ENCODE measurements around the gene TRIM50.

Gene TRIM50

DNA sequence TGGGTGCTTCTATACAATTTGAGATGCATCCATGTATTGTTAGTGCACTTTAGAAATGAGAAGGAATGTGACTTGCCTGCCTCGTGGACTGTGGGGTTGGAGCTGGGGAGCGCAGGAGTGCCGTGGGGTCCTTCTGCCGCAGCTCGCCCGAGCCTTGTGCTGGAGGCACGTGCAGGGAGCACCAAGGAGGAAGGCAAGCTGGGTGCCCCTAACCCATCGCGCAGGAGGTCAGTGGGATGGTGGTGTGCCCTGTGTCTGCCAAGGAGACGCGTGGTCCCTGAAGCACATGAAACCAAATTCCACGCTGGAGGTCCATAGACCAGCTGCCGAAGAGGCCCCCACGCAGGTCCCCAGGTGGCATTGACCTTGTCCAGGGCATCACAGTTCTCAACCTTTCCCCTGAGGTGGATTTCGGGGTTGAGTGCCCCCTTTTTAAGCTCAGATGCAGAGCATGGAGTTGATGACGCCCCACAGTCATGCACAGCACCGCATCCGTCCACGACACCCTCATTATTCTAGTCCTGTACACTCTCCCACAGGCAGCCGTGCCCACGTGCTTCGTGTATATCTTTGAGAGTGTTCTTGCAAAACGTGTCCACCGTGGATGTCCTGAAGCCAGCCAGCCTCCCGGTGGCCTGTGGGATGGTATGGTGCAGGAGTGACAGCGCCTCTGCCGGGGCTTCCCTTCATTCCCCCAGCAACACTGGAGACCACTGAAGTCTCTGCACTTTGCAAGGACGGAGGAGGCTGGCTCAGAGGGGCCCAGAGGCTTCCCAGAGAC, 35.5 kb upstream of the TRIM50 start:
- TF ChIP-seq TCF12 (IDR thresholded peaks at IDR 0.05; ENCODE audit: low read depth) (no peak), TAF1 (IDR thresholded peaks at IDR 0.05; ENCODE audit: low read depth) (no peak), CEBPB (IDR thresholded peaks at IDR 0.05) (no peak), EGR1 (IDR thresholded peaks at IDR 0.05) (no peak), RAD21 (IDR thresholded peaks at IDR 0.05; ENCODE audit: low read depth) (no peak), YY1 (IDR thresholded peaks at IDR 0.05; ENCODE audit: low read depth) (no peak), CREB1 (IDR thresholded peaks at IDR 0.05; ENCODE audit: low read depth) (no peak)
- TF ChIP-seq, protein P1, sequence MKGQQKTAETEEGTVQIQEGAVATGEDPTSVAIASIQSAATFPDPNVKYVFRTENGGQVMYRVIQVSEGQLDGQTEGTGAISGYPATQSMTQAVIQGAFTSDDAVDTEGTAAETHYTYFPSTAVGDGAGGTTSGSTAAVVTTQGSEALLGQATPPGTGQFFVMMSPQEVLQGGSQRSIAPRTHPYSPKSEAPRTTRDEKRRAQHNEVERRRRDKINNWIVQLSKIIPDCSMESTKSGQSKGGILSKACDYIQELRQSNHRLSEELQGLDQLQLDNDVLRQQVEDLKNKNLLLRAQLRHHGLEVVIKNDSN (IDR thresholded peaks at IDR 0.05) = no peak

DNA sequence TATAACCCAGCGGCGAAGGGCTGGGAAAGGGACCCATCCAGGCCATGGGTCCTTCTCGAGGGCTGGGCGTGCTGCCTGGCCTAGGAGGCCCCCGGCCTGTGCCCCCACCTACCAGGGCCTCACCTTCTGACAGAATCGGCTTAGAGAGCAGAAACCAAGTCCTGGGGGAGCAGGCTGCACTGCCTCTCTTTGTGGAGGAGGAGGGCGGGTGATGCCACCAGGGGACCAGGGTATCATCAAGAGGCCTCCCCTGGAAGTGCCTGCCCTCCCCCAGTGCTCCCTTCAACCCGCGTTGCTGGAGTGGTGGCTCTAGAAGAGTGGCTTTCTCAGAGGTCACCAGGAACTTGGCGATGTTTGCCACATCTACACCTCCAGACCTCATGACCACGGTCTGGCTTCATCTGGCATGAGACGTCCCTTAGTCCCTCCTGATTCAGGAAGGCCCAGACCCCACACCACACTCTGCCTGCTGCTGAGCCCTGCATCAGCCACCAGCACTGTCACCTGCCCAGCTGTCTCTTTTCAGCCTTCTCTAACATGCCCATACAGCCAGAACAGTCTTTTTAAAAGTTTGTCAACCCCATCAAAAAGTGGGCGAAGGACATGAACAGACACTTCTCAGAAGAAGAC, 32.0 kb upstream of the TRIM50 start:
- TF ChIP-seq EGR1 (IDR thresholded peaks at IDR 0.05) (no peak), TAF1 (IDR thresholded peaks at IDR 0.05; ENCODE audit: low read depth) (no peak), YY1 (IDR thresholded peaks at IDR 0.05; ENCODE audit: low read depth) (no peak), NFIC (IDR thresholded peaks at IDR 0.05) (no peak), CEBPB (IDR thresholded peaks at IDR 0.05) (no peak), CREB1 (IDR thresholded peaks at IDR 0.05; ENCODE audit: low read depth) (no peak), TCF12 (IDR thresholded peaks at IDR 0.05; ENCODE audit: low read depth) (no peak), ZBTB7A (IDR thresholded peaks at IDR 0.05; ENCODE audit: low read depth) (no peak), EP300 (IDR thresholded peaks at IDR 0.05; ENCODE audit: borderline replicate concordance) (no peak), FOXM1 (IDR thresholded peaks at IDR 0.05; ENCODE audit: borderline replicate concordance, low read depth) (no peak), RAD21 (IDR thresholded peaks at IDR 0.05; ENCODE audit: low read depth) (no peak), TEAD4 (IDR thresholded peaks at IDR 0.05) (no peak)
- TF ChIP-seq, protein P2, sequence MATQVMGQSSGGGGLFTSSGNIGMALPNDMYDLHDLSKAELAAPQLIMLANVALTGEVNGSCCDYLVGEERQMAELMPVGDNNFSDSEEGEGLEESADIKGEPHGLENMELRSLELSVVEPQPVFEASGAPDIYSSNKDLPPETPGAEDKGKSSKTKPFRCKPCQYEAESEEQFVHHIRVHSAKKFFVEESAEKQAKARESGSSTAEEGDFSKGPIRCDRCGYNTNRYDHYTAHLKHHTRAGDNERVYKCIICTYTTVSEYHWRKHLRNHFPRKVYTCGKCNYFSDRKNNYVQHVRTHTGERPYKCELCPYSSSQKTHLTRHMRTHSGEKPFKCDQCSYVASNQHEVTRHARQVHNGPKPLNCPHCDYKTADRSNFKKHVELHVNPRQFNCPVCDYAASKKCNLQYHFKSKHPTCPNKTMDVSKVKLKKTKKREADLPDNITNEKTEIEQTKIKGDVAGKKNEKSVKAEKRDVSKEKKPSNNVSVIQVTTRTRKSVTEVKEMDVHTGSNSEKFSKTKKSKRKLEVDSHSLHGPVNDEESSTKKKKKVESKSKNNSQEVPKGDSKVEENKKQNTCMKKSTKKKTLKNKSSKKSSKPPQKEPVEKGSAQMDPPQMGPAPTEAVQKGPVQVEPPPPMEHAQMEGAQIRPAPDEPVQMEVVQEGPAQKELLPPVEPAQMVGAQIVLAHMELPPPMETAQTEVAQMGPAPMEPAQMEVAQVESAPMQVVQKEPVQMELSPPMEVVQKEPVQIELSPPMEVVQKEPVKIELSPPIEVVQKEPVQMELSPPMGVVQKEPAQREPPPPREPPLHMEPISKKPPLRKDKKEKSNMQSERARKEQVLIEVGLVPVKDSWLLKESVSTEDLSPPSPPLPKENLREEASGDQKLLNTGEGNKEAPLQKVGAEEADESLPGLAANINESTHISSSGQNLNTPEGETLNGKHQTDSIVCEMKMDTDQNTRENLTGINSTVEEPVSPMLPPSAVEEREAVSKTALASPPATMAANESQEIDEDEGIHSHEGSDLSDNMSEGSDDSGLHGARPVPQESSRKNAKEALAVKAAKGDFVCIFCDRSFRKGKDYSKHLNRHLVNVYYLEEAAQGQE (IDR thresholded peaks at IDR 0.05; ENCODE audit: low read depth) = no peak
- TF ChIP-seq, protein P1 (IDR thresholded peaks at IDR 0.05) = no peak
- TF ChIP-seq, protein P3, sequence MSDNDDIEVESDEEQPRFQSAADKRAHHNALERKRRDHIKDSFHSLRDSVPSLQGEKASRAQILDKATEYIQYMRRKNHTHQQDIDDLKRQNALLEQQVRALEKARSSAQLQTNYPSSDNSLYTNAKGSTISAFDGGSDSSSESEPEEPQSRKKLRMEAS (IDR thresholded peaks at IDR 0.05) = no peak

DNA sequence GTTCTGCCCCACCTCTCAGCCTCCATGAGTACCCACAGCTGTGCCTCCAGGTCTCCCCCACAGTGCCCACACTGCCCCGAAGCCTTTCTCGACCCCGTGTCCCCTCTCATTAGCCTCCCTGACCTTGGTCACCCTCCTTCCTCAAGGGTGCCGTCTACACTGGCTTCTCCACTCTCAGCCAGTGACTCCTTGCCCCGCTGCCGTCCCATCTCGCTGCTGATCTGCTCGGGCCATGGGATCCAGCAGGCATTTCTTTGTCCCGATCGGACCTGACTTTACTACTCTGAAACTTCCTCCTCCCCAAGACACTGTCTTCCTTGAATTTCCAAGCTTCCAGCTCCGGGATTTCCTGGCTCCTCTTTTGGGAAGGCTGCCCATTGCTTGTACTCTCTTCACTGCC, 31.4 kb upstream of the TRIM50 start:
- no peak for TF ChIP-seq RAD21 (IDR thresholded peaks at IDR 0.05; ENCODE audit: low read depth)
- no peak for TF ChIP-seq EP300 (IDR thresholded peaks at IDR 0.05; ENCODE audit: borderline replicate concordance)
- TF ChIP-seq FOXM1 (IDR thresholded peaks at IDR 0.05; ENCODE audit: borderline replicate concordance, low read depth) = no peak
- TF ChIP-seq, protein P3 (IDR thresholded peaks at IDR 0.05) = no peak
- TF ChIP-seq CEBPB (IDR thresholded peaks at IDR 0.05) = no peak
- no peak for TF ChIP-seq EGR1 (IDR thresholded peaks at IDR 0.05)
- TF ChIP-seq TAF1 (IDR thresholded peaks at IDR 0.05; ENCODE audit: low read depth) = no peak
- no peak for TF ChIP-seq TEAD4 (IDR thresholded peaks at IDR 0.05)
- TF ChIP-seq YY1 (IDR thresholded peaks at IDR 0.05; ENCODE audit: low read depth) = no peak
- TF ChIP-seq, protein P1 (IDR thresholded peaks at IDR 0.05) = no peak
- TF ChIP-seq ZBTB7A (IDR thresholded peaks at IDR 0.05; ENCODE audit: low read depth) = no peak
- TF ChIP-seq, protein P2 (IDR thresholded peaks at IDR 0.05; ENCODE audit: low read depth) = no peak
- TF ChIP-seq TCF12 (IDR thresholded peaks at IDR 0.05; ENCODE audit: low read depth) = no peak
- TF ChIP-seq NFIC (IDR thresholded peaks at IDR 0.05) = no peak
- TF ChIP-seq CREB1 (IDR thresholded peaks at IDR 0.05; ENCODE audit: low read depth) = no peak

DNA sequence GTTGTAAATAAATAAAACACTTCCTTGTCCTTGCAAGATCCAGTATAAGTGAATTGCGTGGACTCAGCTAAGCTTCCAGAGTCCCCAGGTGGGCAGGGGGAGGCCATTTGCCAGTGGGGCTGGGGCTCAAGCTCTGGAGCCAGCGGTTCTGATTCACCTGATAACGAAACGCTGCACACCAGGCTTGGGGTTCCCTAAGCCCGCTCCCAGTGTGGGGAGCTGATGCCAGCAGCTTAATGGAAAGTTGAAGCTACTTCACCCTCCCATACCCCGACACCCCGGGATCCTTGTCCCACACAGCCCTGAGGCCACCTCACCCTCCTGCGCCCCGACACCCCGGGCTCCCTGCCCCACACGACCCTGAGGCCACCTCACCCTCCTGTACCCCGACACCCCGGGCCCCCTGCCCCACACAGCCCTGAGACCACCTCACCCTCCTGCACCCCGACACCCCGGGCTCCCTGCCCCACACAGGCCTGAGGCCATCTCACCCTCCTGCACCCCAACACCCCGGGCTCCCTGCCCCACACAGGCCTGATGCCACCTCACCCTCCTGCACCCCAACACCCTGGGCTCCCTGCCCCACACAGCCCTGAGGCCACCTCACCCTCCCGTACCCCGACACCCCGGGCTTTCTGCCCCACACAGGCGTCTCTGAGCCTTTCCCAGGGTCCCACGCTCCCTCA, 30.9 kb upstream of the TRIM50 start:
- TF ChIP-seq TAF1 (IDR thresholded peaks at IDR 0.05; ENCODE audit: low read depth) (no peak), RAD21 (IDR thresholded peaks at IDR 0.05; ENCODE audit: low read depth) (no peak), EP300 (IDR thresholded peaks at IDR 0.05; ENCODE audit: borderline replicate concordance) (no peak), CREB1 (IDR thresholded peaks at IDR 0.05; ENCODE audit: low read depth) (no peak)
